ENCODE data around the gene CASP7.

DNA sequence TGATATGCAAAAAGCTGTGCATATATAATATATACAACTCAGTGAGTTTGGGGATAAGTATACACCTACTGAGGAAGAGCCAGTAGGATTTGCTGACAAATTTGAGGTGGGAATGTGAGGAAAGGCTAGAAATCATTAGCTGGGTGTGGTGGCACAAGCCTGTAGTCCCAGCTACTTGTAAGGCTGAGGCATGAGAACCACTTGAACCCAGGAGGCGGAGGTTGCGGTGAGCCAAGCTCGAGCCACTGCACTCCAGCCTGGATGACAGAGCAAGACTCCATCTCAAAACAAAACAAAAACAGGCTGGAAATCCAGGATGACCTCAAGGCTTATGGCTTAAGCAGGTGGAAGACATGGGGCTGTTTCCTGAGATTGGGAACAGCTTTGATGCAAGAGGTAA is 61.1 kb downstream of the CASP7 start:
- TF ChIP-seq POLR2A (IDR thresholded peaks at IDR 0.05; ENCODE audit: low read length): no peak
- no peak for TF ChIP-seq GATA1 (IDR thresholded peaks at IDR 0.05; ENCODE audit: low read depth, low read length)
